Amniotic epithelial cell (primary cell): ENCODE data around the gene NPEPPS.
"Not testable (repeated sequence)": the region's sequence is repeated elsewhere in the genome, so short reads cannot be mapped to it uniquely, and the experiment has no call there.

Source experiments
- DNase-seq: peaks from one replicate; pipeline ENCODE4 v3.0.0-alpha.2; 2010; ENCODE audit warnings: low read depth

Gene NPEPPS

GRCh38 chr17:47530557-47531232, at the start of gene NPEPPS:
TSS of gene NPEPPS (plus strand) at chr17:47531108. CDS start at chr17:47531301, 193 bp downstream.
- DNase-seq, result peak; percentile 77

- peak; percentile 3 for DNase-seq
Observed at GRCh38 chr17:47491841-47492212, 39.1 kb upstream of the NPEPPS start.

GRCh38 chr17:47499074-47499473, 31.8 kb upstream of the NPEPPS start:
- not testable (repeated sequence) for DNase-seq

- not testable (repeated sequence) for DNase-seq
Observed at GRCh38 chr17:47499494-47499893, 31.4 kb upstream of the NPEPPS start.

- peak; percentile 32 for DNase-seq
Observed at GRCh38 chr17:47500620-47501019, 30.3 kb upstream of the NPEPPS start.

GRCh38 chr17:47502122-47502731, 28.7 kb upstream of the NPEPPS start:
- peak; percentile 59 for DNase-seq

- DNase-seq, result peak; percentile 66
Observed at GRCh38 chr17:47502776-47503455, 28.0 kb upstream of the NPEPPS start.

GRCh38 chr17:47511701-47512146, 19.2 kb upstream of the NPEPPS start:
- DNase-seq, result peak; percentile 27

GRCh38 chr17:47513301-47513700, 17.6 kb upstream of the NPEPPS start:
- DNase-seq, result not testable (repeated sequence)

GRCh38 chr17:47518880-47519279, 12.0 kb upstream of the NPEPPS start:
- DNase-seq, result peak; percentile 46

- not testable (repeated sequence) for DNase-seq
Observed at GRCh38 chr17:47519365-47519764, 11.5 kb upstream of the NPEPPS start.

GRCh38 chr17:47520279-47520678, 10.6 kb upstream of the NPEPPS start:
- DNase-seq, result not testable (repeated sequence)

- not testable (repeated sequence) for DNase-seq
Observed at GRCh38 chr17:47521434-47521833, 9.5 kb upstream of the NPEPPS start.

GRCh38 chr17:47522341-47522740, 8.6 kb upstream of the NPEPPS start:
- DNase-seq, result not testable (repeated sequence)

GRCh38 chr17:47531233-47531820, 419 bp downstream of the NPEPPS start:
- DNase-seq, result not testable (repeated sequence)

- DNase-seq, result peak; percentile 81
Observed at GRCh38 chr17:47539085-47539484, 8.2 kb downstream of the NPEPPS start.

GRCh38 chr17:47541676-47542075, 10.8 kb downstream of the NPEPPS start:
- not testable (repeated sequence) for DNase-seq

- not testable (repeated sequence) for DNase-seq
Observed at GRCh38 chr17:47544327-47544726, 13.4 kb downstream of the NPEPPS start.

GRCh38 chr17:47554733-47555132, 23.8 kb downstream of the NPEPPS start:
- DNase-seq, result peak; percentile 82

GRCh38 chr17:47556108-47556507, 25.2 kb downstream of the NPEPPS start:
- not testable (repeated sequence) for DNase-seq

GRCh38 chr17:47560517-47561043, 29.7 kb downstream of the NPEPPS start:
- not testable (repeated sequence) for DNase-seq
